NCI-H2196 (cell line): Measurements from ENCODE around the gene ASPN.

ENCODE experiments used
- DNase-seq: peaks from one replicate; lab custom pipeline; 2025; ENCODE audit not compliant: unreplicated experiment; lab: John Stamatoyannopoulos, UW

Gene ASPN

GRCh38 chr9:92482329-92482728 is at the start of gene ASPN:
TSS of gene ASPN (minus strand) at chr9:92482506.
- DNase-seq = no peak

GRCh38 chr9:92530893-92531292 is 48.6 kb upstream of the ASPN start:
- DNase-seq = no peak

GRCh38 chr9:92529124-92529523 is 46.8 kb upstream of the ASPN start:
- no peak for DNase-seq

GRCh38 chr9:92528522-92528849 is 46.2 kb upstream of the ASPN start:
- DNase-seq = no peak

- no peak for DNase-seq
These were observed 45.7 kb upstream of the ASPN start for GRCh38 chr9:92527832-92528521.

- DNase-seq = no peak
These were observed 45.1 kb upstream of the ASPN start for GRCh38 chr9:92527291-92527828.

GRCh38 chr9:92525306-92525705 is 43.0 kb upstream of the ASPN start:
- no peak for DNase-seq

GRCh38 chr9:92524881-92525280 is 42.6 kb upstream of the ASPN start:
- no peak for DNase-seq

- DNase-seq = no peak
These were observed 41.0 kb upstream of the ASPN start for GRCh38 chr9:92522983-92523970.

GRCh38 chr9:92520837-92521236 is 38.5 kb upstream of the ASPN start:
- DNase-seq = no peak

GRCh38 chr9:92518199-92518598 is 35.9 kb upstream of the ASPN start:
- no peak for DNase-seq

GRCh38 chr9:92517046-92517445 is 34.7 kb upstream of the ASPN start:
- no peak for DNase-seq

GRCh38 chr9:92516521-92516920 is 34.2 kb upstream of the ASPN start:
- no peak for DNase-seq

GRCh38 chr9:92514635-92515034 is 32.3 kb upstream of the ASPN start:
- DNase-seq = no peak

GRCh38 chr9:92513349-92513748 is 31.0 kb upstream of the ASPN start:
- DNase-seq = no peak

GRCh38 chr9:92512622-92513021 is 30.3 kb upstream of the ASPN start:
- DNase-seq = no peak

GRCh38 chr9:92510747-92511146 is 28.4 kb upstream of the ASPN start:
- no peak for DNase-seq

GRCh38 chr9:92509050-92509449 is 26.7 kb upstream of the ASPN start:
- DNase-seq = no peak

- DNase-seq = no peak
These were observed 25.9 kb upstream of the ASPN start for GRCh38 chr9:92508018-92508820.

- no peak for DNase-seq
These were observed 25.2 kb upstream of the ASPN start for GRCh38 chr9:92507496-92507895.

GRCh38 chr9:92507005-92507404 is 24.7 kb upstream of the ASPN start:
- DNase-seq = no peak
